Endothelial cell of umbilical vein (primary cell): ENCODE data around the gene OSBPL9.

Experiments
- GATA2 ChIP-seq: IDR thresholded peaks from 2 replicates; pipeline ENCODE4 v1.7.0; 2011; ENCODE audit warnings: low read depth, mild to moderate bottlenecking, moderate library complexity, mixed read lengths, low read length; ENCODE audit not compliant: insufficient read length, insufficient read depth
- TF ChIP-seq, protein P1 (sequence below), 2 donors: IDR thresholded peaks; 1 replicate in 1 of 2; 2 replicates in 1 of 2; pipeline ENCODE4 v1.5.1; 2011; ENCODE audit warnings: low read length in 2 of 2, mild to moderate bottlenecking in 2 of 2, moderate library complexity in 2 of 2, control low read depth in 1 of 2, inconsistent platforms in 1 of 2, low read depth in 1 of 2; ENCODE audit not compliant: insufficient read depth in 1 of 2; ENCODE audit errors: extremely low read depth in 1 of 2

DNA sequence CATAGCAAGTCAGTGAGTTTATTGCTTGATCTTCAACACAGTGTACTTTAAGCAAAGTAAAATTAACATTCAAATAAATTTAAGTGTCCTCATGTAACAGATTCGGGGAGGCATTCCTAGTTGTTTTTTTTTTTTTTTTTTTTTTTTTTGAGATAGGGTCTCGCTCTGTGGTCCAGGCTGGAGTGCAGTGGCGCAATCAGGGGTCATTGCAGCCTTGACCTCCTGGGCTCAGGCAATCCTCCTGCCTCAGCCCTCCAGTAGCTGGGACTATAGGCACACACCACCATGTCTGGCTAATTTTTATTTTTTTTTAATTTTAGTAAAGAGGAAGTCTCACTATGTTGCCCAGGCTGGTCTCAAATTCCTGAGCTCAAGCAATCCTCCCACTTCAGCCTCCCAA, 22.8 kb downstream of the OSBPL9 start:
- TF ChIP-seq GATA2 = no peak
- TF ChIP-seq, protein P1, sequence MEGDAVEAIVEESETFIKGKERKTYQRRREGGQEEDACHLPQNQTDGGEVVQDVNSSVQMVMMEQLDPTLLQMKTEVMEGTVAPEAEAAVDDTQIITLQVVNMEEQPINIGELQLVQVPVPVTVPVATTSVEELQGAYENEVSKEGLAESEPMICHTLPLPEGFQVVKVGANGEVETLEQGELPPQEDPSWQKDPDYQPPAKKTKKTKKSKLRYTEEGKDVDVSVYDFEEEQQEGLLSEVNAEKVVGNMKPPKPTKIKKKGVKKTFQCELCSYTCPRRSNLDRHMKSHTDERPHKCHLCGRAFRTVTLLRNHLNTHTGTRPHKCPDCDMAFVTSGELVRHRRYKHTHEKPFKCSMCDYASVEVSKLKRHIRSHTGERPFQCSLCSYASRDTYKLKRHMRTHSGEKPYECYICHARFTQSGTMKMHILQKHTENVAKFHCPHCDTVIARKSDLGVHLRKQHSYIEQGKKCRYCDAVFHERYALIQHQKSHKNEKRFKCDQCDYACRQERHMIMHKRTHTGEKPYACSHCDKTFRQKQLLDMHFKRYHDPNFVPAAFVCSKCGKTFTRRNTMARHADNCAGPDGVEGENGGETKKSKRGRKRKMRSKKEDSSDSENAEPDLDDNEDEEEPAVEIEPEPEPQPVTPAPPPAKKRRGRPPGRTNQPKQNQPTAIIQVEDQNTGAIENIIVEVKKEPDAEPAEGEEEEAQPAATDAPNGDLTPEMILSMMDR (IDR thresholded peaks at IDR 0.05; ENCODE audit: extremely low read depth in 1 of 2, insufficient read depth in 1 of 2, low read depth in 1 of 2, low read length in 2 of 2) = no peak
